Progenitor cell of endocrine pancreas (in vitro differentiated cells): ENCODE data around the gene SPATA31E1. TPM values are rescaled to one million over a fixed set of nuclear protein-coding genes. Genes with fewer than 3 reads are reported as not detected.

Experiments used
- DNase-seq: peaks from one replicate; pipeline ENCODE4 v3.0.0; 2021; ENCODE audit warnings: low spot score; ENCODE audit not compliant: unreplicated experiment
- H3K27ac Mint-ChIP-seq: 2 replicates; pipeline ENCODE4 v1.8.0; 2021; ENCODE audit warnings: mild to moderate bottlenecking, moderate library complexity, mixed read lengths
- H3K27me3 Mint-ChIP-seq: 2 replicates; pipeline ENCODE4 v1.8.0; 2021; ENCODE audit warnings: mixed read lengths
- H3K36me3 Mint-ChIP-seq: 2 replicates; pipeline ENCODE4 v1.8.0; 2022; ENCODE audit warnings: mixed read lengths; ENCODE audit not compliant: insufficient read depth
- H3K4me1 Mint-ChIP-seq: 2 replicates; pipeline ENCODE4 v1.8.0; 2021; ENCODE audit warnings: low read depth, mixed read lengths
- H3K4me3 Mint-ChIP-seq: 2 replicates; pipeline ENCODE4 v1.8.0; 2021; ENCODE audit warnings: low read depth, mild to moderate bottlenecking, moderate library complexity, mixed read lengths
- H3K9me3 Mint-ChIP-seq: 2 replicates; pipeline ENCODE4 v1.8.0; 2021; ENCODE audit warnings: low read depth, mixed read lengths
- CTCF ChIP-seq: fragments of 200-600 bp; sonication (generic); IDR thresholded peaks from one replicate; pipeline ENCODE4 v1.5.0; 2021; ENCODE audit warnings: antibody characterized with exemption, mild to moderate bottlenecking; ENCODE audit not compliant: unreplicated experiment
- total RNA-seq: library from RNA; stranded (reverse); gene quantifications from 2 replicates; pipeline ENCODE4 v1.2.1, GENCODE V29; 2021

The SPATA31E1 gene
- total RNA-seq, 1 donor from 2014 or later = not detected

GRCh38 chr9:87880116-87880515, 2.6 kb upstream of the SPATA31E1 start:
- DNase-seq = no peak
- TF ChIP-seq CTCF = no peak
- Mint-ChIP-seq H3K27me3 (no peaks in the 10 kb centered on the region), H3K36me3 (no peaks in the 10 kb centered on the region), H3K4me3 (no peak overlapping the region), H3K27ac (no peak overlapping the region), H3K4me1 (no peaks in the 10 kb centered on the region), H3K9me3 (peaks cover 3% of the 10 kb centered on the region)

GRCh38 chr9:87880683-87881082, 2.0 kb upstream of the SPATA31E1 start:
- H3K27ac Mint-ChIP-seq = no peak overlapping the region
- H3K4me1 Mint-ChIP-seq = no peaks in the 10 kb centered on the region
- peaks cover 3% of the 10 kb centered on the region for H3K9me3 Mint-ChIP-seq
- DNase-seq = no peak
- H3K36me3 Mint-ChIP-seq = no peaks in the 10 kb centered on the region
- H3K4me3 Mint-ChIP-seq = no peak overlapping the region
- TF ChIP-seq CTCF = no peak
- no peaks in the 10 kb centered on the region for H3K27me3 Mint-ChIP-seq

- DNase-seq = no peak
- H3K4me1 Mint-ChIP-seq = no peaks in the 10 kb centered on the region
- peaks cover 2% of the 10 kb centered on the region for H3K27me3 Mint-ChIP-seq
- peaks cover 3% of the 10 kb centered on the region for H3K9me3 Mint-ChIP-seq
- H3K4me3 Mint-ChIP-seq = no peak overlapping the region
- no peak overlapping the region for H3K27ac Mint-ChIP-seq
- no peaks in the 10 kb centered on the region for H3K36me3 Mint-ChIP-seq
- no peak for TF ChIP-seq CTCF
Observed at GRCh38 chr9:87883274-87883673, 597 bp downstream of the SPATA31E1 start.

GRCh38 chr9:87883990-87884389, 1.3 kb downstream of the SPATA31E1 start:
- peak; percentile 29 for TF ChIP-seq CTCF
- H3K4me1 Mint-ChIP-seq = no peaks in the 10 kb centered on the region
- H3K27me3 Mint-ChIP-seq = peaks cover 2% of the 10 kb centered on the region
- H3K4me3 Mint-ChIP-seq = no peak overlapping the region
- H3K27ac Mint-ChIP-seq = no peak overlapping the region
- DNase-seq = no peak
- no peaks in the 10 kb centered on the region for H3K9me3 Mint-ChIP-seq
- H3K36me3 Mint-ChIP-seq = no peaks in the 10 kb centered on the region

GRCh38 chr9:87884578-87885459, 2.1 kb downstream of the SPATA31E1 start:
- peaks cover 2% of the 10 kb centered on the region for H3K27me3 Mint-ChIP-seq
- no peak for TF ChIP-seq CTCF
- H3K4me3 Mint-ChIP-seq = no peak overlapping the region
- H3K27ac Mint-ChIP-seq = no peak overlapping the region
- H3K9me3 Mint-ChIP-seq = no peaks in the 10 kb centered on the region
- DNase-seq = no peak
- no peaks in the 10 kb centered on the region for H3K4me1 Mint-ChIP-seq
- no peaks in the 10 kb centered on the region for H3K36me3 Mint-ChIP-seq
